LoVo (cell line): ENCODE measurements around the gene GRHL1.

Experiments used
- DNase-seq: peaks from one replicate; pipeline ENCODE4 v3.0.0-alpha.2; 2016; ENCODE audit warnings: low spot score

The GRHL1 gene

DNA sequence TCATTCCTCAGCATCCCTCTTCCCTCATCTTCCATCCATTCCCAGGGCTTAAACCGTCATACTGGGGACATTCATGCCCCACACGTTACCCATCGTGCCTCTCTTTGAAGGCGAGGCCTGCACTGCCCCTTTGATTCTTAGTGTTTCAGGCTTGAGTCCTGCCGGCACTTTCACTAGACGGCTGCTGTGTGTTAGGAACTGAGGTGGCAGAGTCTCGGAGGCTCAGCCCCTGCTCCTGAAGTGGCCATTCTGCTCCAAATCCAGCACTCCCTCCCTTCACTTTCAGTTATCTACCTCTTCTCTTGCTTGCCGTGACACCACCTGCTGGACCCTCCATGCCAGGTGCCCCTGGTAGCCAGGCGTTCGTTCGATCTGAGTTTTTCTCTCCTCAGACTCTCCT, 43.0 kb downstream of the GRHL1 start:
- no peak for DNase-seq

- no peak for DNase-seq
Measured at GRCh38 chr2:9995059-9995458, 43.6 kb downstream of the GRHL1 start.

GRCh38 chr2:9996321-9996720, 44.8 kb downstream of the GRHL1 start:
- DNase-seq: no peak

- no peak for DNase-seq
Measured at GRCh38 chr2:9997936-9998335, 46.4 kb downstream of the GRHL1 start.

DNA sequence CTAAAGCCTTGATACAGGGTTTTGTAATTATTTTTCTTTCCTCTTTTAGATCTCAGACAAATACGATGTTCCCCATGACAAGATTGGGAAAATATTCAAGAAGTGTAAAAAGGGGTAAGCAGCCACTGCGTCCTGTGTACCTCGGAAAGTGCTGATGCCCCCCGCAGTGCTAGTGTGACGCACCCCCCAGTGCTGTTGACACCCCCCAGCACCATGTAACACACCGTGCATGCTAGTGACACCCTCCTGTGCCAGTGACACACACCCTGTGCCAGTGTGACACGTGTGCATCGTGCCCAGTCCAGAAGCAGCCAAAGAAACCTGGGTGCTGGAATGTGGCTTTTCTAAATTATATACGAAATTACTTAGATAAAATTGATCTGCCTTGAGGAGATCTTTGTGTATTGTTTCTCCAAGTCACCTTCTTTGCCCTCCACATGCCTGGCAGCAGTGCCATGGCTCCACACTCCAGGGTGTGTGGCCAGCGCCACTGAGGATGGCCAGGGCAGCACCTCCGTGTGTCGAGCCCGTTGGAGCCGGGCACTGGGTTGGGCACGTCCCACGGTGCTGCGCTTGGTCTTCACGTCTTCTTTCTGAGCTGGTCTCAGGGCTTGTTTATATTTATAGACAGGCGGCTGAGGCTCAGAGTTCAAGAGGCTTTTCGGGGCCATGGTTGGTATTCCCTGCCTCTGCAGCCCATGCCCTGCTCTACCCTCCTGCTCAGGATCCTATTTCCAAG, 47.6 kb downstream of the GRHL1 start:
- no peak for DNase-seq

DNA sequence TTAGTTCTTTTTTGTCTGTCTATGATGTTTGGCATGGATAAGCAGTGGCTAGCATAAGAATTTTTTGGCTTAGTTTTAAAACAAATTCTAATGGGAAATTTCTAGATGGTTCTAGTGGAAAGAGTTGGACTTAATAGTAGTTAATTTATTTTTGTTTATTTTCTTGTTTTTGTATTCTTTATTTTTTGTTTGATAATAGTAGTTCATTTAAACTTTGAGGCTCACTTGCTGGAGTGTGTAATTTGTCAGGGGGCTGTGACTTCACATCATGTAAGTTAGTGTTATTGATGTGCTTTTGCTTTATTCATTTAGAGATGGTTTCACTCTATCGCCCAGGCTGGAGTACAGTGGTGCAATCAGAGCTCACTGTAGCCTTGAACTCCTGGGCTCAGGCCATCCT, 48.2 kb downstream of the GRHL1 start:
- DNase-seq: no peak

- DNase-seq: no peak
Measured at GRCh38 chr2:10000541-10000940, 49.0 kb downstream of the GRHL1 start.

- DNase-seq: no peak
Measured at GRCh38 chr2:10001586-10001985, 50.1 kb downstream of the GRHL1 start.

GRCh38 chr2:10002109-10002508, 50.6 kb downstream of the GRHL1 start:
- DNase-seq: no peak

GRCh38 chr2:10002681-10003080, 51.2 kb downstream of the GRHL1 start:
- no peak for DNase-seq

- DNase-seq: no peak
Measured at GRCh38 chr2:10003206-10004125, 52.0 kb downstream of the GRHL1 start.

DNA sequence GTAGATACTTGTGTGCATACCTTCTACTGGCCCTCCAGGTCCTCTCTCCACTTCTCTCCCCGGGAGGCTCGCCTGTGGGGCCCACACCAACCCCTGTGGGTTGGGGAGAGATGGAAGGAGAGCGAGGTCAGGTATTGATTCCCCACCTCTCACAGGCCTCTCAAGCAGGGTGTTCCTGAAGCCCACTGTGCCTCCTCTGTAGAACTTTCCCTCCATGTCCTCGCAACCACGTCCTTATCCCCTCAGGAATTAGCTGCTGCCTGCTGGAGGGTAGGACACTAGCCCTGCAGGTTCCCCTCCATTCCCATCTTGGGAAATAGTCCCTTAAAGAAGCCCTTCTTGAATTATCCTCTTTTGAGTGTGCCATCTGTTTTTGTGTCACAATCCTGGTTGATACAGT, 52.9 kb downstream of the GRHL1 start:
- no peak for DNase-seq

DNA sequence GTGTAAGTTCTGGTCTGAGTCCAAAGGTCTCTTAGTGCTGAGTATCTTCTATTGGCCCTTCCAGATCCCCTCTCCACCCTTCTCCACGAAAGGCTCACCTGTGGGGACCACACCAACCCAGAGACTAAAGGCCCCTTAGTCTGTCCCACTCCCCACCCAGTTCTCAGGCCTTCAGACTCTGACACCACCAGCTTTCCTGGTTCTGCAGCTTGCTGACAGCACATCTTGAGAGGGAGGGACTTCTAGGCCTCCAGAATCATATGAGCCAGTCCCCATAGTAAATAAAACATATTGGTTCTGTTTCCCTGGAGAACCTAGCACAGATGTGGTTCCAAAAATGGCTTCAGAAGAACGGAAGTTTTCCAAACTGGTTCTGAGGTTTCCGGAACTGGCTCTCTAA, 53.3 kb downstream of the GRHL1 start:
- no peak for DNase-seq

GRCh38 chr2:10005461-10006235, 54.2 kb downstream of the GRHL1 start:
- no peak for DNase-seq

- no peak for DNase-seq
Measured at GRCh38 chr2:10006236-10007161, 55.0 kb downstream of the GRHL1 start.

GRCh38 chr2:10007435-10007834, 55.9 kb downstream of the GRHL1 start:
- no peak for DNase-seq

- no peak for DNase-seq
Measured at GRCh38 chr2:10007921-10008808, 56.7 kb downstream of the GRHL1 start.

DNA sequence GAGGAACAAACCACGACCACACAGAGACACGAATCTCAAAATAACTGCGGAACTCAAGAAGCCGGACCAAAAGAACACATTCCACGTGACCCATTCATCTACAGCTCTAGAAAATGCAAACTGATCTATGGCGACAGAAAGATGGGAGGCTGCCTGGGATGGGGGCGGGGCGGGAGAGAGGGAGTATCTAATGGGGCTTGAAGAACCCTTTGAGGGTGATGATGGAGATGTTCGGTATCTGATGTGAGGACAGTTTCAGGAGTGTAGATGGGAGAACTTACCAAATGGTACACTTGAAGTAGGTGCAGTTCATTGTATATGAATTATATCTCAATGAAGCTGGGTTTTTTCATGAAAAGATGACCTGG, 57.3 kb downstream of the GRHL1 start:
- DNase-seq: no peak

DNA sequence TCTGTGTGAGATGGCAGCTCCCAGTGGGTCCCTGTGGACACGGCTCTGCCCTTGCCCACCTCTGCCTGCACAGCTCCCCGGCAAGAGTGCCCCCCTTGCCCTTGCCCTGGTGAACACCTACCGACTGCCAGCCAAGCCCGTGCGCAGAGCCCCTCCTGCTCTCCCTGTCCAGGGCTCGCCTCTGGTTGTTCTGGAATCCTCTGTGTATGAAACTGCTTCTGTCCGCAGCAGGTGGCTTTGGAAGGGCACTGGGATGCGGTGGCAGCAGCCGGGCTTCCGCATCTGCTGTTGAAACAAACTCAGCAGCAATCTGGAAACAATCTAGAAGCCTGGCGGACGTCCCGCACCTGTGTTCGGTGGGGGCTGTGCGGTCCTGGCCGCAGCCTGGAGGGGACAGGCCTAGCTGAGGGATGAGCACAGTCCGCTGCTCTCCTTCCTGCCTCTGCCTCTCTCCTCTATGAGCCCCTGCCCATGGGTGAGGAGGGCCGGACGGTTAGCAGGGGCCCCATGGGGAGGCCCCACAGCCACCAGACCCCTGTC, 57.8 kb downstream of the GRHL1 start:
- DNase-seq: no peak
